ENCODE results near the gene SLC25A42.
A peak's percentile ranks its signal among the peaks of the same experiment; 100 is the strongest.
"Not testable (repeated sequence)": the region's sequence is repeated elsewhere in the genome, so short reads cannot be mapped to it uniquely, and the experiment has no call there.

The SLC25A42 gene

DNA sequence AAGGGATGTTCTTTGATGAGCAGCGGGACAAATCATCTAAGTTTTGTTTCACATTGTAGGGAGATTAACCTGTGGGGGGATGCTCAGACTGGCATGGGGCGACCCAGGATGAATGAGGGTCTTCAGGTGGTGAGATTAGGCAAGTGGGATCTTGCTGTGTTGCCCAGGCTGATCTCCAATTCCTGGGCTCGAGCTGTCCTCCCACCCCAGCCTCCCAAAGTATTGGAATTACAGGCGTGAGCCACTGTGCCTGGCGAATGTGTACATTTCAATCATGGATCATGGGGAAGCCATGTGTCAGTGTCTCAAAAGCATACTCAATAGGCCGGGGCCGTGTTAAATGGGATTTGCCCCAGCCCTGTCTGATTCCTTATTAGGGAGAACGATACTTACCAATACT, 8.1 kb downstream of the SLC25A42 start:
- no peak for DNase-seq

DNA sequence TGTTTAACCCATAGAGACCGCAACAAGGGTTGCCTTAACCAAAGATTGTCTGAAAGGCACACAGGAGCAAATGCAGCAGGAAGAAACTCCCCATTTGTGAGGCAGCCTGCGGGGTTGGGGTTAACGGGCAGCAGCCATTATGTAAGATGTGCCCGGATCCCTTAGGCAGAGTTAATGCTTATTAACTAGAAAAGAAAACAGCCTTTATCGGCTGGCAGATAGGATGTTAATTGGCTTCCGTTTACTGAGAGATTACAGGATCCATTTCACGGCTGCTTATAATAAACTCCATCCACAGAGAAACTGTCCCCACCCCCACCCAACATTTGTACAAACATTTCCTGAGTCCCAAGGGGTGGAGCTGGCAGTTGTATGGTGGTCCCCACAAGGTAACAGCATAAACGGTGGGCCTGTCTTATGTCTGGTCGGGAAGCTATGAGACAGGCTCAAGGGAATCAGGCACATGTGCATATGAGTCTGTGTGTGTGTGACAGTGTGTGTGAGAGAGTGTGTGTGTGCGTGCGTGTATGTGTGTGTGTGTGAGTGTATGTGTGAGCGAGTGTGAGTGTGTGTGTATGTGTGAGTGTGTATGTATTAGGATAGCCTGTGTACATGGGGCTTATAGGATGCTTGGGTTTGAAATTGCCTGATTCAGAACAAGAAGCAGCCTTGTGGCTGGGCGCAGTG, 10.5 kb downstream of the SLC25A42 start:
- DNase-seq = no peak

DNA sequence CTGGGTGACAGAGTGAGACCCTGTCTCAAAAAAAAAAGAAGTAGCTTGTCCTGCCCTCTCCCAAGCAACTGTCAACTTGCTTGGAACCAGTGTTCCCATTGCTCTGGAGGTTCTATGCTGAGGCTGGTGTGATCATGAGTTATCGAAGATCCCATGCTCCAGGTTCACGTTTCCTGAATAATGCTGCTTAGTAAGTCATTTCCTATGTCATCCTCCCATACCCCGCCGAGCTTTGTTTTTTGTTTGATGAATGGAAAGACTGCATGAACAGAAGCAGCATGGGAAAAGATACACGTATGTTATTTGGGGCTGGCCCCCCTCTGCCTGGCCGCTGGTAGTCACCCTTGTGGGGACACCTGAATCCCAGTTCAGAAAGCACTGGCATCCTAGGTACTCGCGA, 11.3 kb downstream of the SLC25A42 start:
- no peak for DNase-seq

DNA sequence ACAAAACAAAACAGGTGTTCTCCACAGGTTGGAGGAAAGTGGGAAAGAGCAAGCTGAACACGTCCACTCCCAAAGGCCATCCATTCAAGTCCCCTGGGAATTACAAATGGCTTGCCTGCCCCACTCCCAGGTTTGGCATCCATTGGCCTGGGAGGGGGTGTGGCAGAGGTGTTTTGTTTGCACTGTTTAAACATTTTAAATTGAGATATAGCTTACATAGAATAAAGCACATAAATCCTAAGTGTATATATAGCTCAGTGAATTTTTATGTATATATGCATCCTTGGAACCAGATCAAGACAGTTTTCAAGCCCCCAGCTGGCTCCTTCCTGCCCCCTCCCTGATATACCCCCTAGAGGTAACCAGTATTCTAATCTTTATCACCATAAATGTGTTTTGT, 12.7 kb downstream of the SLC25A42 start:
- DNase-seq = no peak

GRCh38 chr19:19077103-19077502, 13.3 kb downstream of the SLC25A42 start:
- DNase-seq = no peak

DNA sequence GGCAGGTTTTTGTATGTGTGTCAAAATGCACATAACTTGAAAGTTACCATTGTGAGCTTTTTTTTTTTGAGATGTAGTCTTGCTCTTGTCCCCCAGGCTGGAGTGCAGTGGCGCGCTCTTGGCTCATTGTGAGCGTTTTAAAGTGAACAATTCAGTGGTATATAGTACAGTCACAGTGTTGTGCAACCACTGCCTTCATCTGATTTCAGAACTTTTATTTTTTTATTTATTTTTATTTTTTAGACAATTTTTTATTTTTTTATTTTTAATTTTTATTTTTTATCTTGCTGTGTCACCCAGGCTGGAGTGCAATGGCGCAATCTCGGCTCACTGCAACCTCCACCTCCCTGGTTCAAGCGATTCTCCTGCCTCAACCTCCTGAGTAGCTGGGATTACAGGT, 15.0 kb downstream of the SLC25A42 start:
- no peak for DNase-seq

DNA sequence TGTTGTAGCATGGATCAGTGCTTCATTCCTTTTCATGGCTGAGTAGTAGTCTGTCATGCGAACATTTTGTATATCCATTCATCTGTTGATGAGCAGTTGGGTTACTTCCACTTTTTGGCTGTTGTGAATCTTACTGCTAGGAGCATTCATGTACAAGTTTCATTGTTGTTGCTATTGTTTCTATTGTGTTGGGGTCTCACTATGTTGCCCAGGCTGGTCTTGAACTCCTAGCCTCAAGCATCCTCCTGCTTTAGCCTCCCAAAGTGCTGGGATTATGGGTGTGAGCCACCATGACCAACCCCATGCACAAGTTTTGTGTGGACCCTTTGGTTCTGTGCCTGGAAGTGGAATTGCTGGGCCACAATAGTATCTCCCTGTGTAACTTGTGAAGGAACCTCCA, 15.8 kb downstream of the SLC25A42 start:
- no peak for DNase-seq

DNA sequence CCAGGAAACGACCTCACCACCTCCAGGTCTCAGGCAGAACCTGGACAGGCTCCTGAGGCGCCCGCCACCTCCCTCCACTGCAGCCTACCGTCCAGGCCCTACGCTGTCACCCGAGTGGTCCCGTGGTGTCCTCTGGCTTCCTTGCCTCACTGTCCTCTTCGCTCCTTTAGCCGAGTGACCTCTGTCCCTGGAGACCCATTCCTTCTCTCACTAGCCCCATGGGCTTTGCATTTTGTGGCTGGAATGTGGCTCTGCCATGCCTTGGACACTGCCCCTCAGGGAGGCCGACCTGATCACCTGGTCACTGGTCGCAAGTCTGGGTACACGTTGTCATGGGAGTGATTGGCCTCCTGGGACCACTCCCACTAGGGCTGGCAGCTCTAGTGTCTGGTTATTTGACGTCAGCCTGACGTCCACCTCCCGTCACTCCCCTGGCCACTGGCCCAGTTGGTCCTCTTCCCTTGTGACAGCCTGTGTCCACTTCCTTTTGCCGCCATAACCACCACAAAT, 17.9 kb downstream of the SLC25A42 start:
- no peak for DNase-seq

DNA sequence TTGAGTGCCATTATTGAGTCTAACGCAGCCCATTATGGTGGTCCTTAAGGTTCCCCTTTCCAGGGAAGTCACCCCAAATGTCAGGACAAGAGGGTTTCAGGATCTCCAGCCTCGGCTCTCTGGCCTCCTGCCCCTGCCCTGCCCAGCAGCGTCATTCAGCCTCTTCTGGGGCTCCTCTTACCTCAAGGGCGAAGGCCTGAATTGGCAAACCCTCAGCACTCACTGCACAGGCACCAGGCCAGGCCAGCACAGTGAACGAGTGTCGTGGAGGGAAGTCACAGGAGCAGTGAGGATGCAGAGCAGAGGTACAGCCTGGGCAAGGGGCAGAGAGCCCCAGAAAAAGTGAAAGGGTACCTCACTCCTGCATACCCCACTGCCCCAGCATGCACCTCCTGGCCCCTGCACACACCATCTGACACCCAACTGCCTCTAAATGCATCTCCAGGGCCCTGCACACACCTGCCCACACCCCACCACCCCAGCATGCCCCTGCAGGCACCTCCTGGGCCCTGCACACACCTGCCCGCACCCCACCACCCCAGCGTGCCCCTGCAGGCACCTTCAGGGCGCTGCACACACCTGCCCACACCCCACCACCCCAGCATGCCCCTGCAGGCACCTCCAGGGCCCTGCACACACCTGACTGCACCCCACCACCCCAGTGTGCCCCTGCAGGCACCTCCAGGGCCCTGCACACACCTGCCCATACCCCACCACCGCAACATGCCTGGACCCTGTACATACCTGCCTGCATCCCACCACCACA, 19.8 kb downstream of the SLC25A42 start:
- no peak for DNase-seq

DNA sequence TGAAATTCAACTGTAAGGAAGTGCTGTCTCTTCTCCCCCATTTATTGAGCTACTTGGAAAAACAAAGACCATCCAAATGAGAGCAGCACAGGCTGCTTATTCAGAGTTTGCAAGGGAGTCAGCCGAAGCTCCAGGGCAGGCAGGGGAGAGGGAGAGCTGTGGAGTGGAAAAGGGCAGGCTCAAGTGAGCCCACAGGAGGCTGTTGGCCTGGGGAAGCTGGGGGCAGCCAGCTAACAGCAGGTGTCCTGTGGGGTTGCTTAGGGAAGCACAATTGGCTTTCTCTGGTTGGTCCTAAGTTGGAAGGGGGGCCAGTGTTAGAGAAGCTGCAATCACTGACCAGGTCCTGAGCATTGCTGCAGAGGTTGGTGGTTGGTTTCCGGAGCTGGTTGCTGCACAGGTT, 23.9 kb downstream of the SLC25A42 start:
- no peak for DNase-seq

DNA sequence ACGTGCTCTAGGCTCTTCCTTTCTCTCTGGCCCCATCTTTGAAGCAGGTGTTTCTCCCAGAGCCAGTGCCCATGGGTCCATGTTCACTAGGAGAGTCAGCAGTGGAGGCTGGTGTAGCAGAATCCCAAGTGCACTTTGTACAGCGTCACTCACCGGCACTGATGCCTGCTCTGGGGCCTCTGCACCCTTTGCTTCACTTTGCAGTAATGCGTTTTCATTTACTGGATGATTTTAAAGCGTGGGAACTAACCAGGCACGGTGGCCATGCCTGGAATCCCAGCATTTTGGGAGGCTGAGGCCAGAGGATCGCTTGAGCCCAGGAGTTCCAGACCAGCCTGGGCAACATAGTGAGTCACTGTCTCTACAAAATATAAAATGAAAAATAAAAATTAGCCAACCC, 30.7 kb downstream of the SLC25A42 start:
- no peak for DNase-seq

- DNase-seq = no peak
These were observed 31.9 kb downstream of the SLC25A42 start for GRCh38 chr19:19095691-19096090.

GRCh38 chr19:19096641-19097627, 33.1 kb downstream of the SLC25A42 start:
- no peak for DNase-seq

- DNase-seq = no peak
These were observed 34.4 kb downstream of the SLC25A42 start for GRCh38 chr19:19098084-19098702.

- no peak for DNase-seq
These were observed 35.2 kb downstream of the SLC25A42 start for GRCh38 chr19:19098703-19099632.

GRCh38 chr19:19101540-19101939, 37.7 kb downstream of the SLC25A42 start:
- DNase-seq = no peak

- DNase-seq = not testable (repeated sequence)
These were observed 38.8 kb downstream of the SLC25A42 start for GRCh38 chr19:19102566-19102965.

DNA sequence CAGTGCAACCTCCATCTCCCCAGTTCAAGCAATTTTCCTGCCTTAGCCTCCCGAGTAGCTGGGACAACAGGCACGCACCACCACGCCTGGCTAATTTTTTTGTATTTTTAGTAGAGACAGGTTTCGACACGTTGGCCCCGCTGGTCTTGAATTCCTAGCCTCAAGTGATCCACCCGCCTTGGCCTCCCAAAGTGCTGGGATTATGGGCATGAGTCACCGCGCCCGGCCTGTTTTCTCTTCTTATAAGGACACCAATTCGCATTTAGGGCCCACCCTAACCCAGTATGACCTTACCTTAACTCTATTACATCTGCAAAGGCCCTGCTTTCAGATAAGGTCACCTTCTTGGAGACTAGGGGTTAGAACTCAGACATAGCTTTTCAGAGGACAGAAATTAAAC, 39.4 kb downstream of the SLC25A42 start:
- DNase-seq = no peak

DNA sequence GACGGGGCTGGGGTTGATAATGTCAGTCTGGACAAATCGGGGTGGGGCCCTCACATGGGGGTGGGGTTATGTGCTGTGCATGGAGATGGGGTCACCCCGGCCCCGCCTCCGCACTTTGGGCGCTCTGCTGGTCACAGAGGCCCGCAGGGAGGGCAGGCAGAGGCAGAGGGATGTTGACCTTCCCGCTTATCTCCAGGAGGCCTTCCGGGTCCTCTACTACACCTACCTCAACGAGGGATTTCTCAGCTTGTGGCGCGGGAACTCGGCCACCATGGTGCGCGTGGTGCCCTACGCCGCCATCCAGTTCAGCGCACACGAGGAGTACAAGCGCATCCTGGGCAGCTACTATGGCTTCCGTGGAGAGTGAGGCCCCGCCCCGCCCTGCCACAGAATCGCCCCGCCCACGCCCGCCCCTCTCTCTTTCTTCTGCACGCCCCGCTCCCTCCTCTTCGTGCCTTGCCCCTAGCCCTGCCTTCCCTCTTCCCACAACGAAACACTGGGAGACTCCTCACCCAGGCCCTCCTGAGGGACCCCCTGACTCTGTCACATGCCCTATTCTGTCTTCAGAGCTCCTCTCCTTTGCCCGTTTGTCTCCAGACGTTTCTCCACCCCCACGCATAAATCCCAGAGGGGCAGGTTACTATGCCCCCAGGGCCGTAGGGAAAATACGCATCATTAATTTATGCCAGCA, 41.7 kb downstream of the SLC25A42 start:
- DNase-seq = peak; percentile 66

GRCh38 chr19:19106056-19106551, 42.3 kb downstream of the SLC25A42 start:
- no peak for DNase-seq

- DNase-seq = not testable (repeated sequence)
These were observed 43.1 kb downstream of the SLC25A42 start for GRCh38 chr19:19106938-19107337.
